HEK293 (cell line): ENCODE results near the gene LIX1L.

ENCODE experiments used
- ZNF26 ChIP-seq: fragments of 450-650 bp; formaldehyde crosslinking; IDR thresholded peaks from 2 replicates; pipeline ENCODE4 v1.5.1; 2016; ENCODE audit warnings: missing biosample characterization, missing genetic modification characterization
- TF ChIP-seq, protein P1 (sequence below): fragments of 450-650 bp; formaldehyde crosslinking; IDR thresholded peaks from 2 replicates; pipeline ENCODE4 v1.5.1; 2016; ENCODE audit warnings: missing biosample characterization, missing genetic modification characterization
- TF ChIP-seq, protein P2 (sequence below): fragments of 450-650 bp; formaldehyde crosslinking; IDR thresholded peaks from 2 replicates; pipeline ENCODE4 v1.5.1; 2016; ENCODE audit warnings: missing biosample characterization, missing genetic modification characterization

- TF ChIP-seq, protein P1, sequence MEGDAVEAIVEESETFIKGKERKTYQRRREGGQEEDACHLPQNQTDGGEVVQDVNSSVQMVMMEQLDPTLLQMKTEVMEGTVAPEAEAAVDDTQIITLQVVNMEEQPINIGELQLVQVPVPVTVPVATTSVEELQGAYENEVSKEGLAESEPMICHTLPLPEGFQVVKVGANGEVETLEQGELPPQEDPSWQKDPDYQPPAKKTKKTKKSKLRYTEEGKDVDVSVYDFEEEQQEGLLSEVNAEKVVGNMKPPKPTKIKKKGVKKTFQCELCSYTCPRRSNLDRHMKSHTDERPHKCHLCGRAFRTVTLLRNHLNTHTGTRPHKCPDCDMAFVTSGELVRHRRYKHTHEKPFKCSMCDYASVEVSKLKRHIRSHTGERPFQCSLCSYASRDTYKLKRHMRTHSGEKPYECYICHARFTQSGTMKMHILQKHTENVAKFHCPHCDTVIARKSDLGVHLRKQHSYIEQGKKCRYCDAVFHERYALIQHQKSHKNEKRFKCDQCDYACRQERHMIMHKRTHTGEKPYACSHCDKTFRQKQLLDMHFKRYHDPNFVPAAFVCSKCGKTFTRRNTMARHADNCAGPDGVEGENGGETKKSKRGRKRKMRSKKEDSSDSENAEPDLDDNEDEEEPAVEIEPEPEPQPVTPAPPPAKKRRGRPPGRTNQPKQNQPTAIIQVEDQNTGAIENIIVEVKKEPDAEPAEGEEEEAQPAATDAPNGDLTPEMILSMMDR (tag by site-specific recombination) = no peak
- TF ChIP-seq ZNF26 = no peak
- TF ChIP-seq, protein P2, sequence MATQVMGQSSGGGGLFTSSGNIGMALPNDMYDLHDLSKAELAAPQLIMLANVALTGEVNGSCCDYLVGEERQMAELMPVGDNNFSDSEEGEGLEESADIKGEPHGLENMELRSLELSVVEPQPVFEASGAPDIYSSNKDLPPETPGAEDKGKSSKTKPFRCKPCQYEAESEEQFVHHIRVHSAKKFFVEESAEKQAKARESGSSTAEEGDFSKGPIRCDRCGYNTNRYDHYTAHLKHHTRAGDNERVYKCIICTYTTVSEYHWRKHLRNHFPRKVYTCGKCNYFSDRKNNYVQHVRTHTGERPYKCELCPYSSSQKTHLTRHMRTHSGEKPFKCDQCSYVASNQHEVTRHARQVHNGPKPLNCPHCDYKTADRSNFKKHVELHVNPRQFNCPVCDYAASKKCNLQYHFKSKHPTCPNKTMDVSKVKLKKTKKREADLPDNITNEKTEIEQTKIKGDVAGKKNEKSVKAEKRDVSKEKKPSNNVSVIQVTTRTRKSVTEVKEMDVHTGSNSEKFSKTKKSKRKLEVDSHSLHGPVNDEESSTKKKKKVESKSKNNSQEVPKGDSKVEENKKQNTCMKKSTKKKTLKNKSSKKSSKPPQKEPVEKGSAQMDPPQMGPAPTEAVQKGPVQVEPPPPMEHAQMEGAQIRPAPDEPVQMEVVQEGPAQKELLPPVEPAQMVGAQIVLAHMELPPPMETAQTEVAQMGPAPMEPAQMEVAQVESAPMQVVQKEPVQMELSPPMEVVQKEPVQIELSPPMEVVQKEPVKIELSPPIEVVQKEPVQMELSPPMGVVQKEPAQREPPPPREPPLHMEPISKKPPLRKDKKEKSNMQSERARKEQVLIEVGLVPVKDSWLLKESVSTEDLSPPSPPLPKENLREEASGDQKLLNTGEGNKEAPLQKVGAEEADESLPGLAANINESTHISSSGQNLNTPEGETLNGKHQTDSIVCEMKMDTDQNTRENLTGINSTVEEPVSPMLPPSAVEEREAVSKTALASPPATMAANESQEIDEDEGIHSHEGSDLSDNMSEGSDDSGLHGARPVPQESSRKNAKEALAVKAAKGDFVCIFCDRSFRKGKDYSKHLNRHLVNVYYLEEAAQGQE (tag by site-specific recombination) = no peak
Measured at GRCh38 chr1:145958734-145959133, 917 bp upstream of the LIX1L start.
